Mucosa of descending colon (tissue), 3 donors: ENCODE measurements around the gene WDFY4. TPM values are rescaled to one million over a fixed set of nuclear protein-coding genes. Genes with fewer than 3 reads are reported as not detected.
A peak's percentile ranks its signal among the peaks of the same experiment; 100 is the strongest.

Source experiments
- ATAC-seq: fragments of 200-7000 bp; cut with Tn5 transposase; one replicate; pipeline ENCODE4 v1.9.1; 2020; ENCODE audit warnings: mild to moderate bottlenecking, moderate library complexity
- DNase-seq, 3 donors: peaks; one replicate each; pipeline ENCODE4 v3.0.0-alpha.2; 2020
- H3K36me3 ChIP-seq: fragments of 200-600 bp; one replicate; pipeline ENCODE4 v1.8.0; 2021; ENCODE audit warnings: low read depth, mild to moderate bottlenecking
- H3K4me1 ChIP-seq: fragments of 200-600 bp; one replicate; pipeline ENCODE4 v1.8.0; 2021; ENCODE audit warnings: low read depth, mild to moderate bottlenecking
- H3K4me3 ChIP-seq: fragments of 200-600 bp; one replicate; pipeline ENCODE4 v1.8.0; 2021; ENCODE audit warnings: mild to moderate bottlenecking
- H3K9me3 ChIP-seq: fragments of 200-600 bp; one replicate; pipeline ENCODE4 v1.8.0; 2021; ENCODE audit warnings: mild to moderate bottlenecking
- CTCF ChIP-seq: fragments of 200-600 bp; IDR thresholded peaks from one replicate; pipeline ENCODE4 v1.8.0; 2022; ENCODE audit warnings: antibody characterized with exemption, mild to moderate bottlenecking
- intact Hi-C, 2 donors: fragments of 100-400 bp; cut with DNase I in 1 of 2; cut with micrococcal nuclease in 1 of 2; formaldehyde crosslinking; loops; one replicate each; pipeline versions ENCODE4 v1.11.0 to v1.11.1; 2022; cut with DNase I, micrococcal nuclease
- total RNA-seq, 3 donors: library from RNA; stranded (reverse); fragmentation: NEBNext Ultra II Directional in 2 of 3; extraction: Animal tissue kit (Norgen Biotek cat#: 25700) in 2 of 3; gene quantifications; one replicate each; pipeline versions ENCODE4 v1.2.1 to v1.2.4, GENCODE V29; 2021 to 2023
- donor health status: DM: no; HTN: no; CAD: no; lungs with moderate emphysema.
- donor health status: DM: no; HTN: no; CAD: no.
- donor health status: DM: no; HTN: yes; CAD: no.

WDFY4 gene
- total RNA-seq, 3 donors from 2014 or later = 2.1 to 3.3 (median 2.2) TPM

- no peaks in the 10 kb centered on the region for H3K36me3 ChIP-seq
- no peak for TF ChIP-seq CTCF
- intact Hi-C loops = no loop called here
- DNase-seq = no peak
- H3K4me1 ChIP-seq = no peaks in the 10 kb centered on the region
- ATAC-seq = no peak
- H3K4me3 ChIP-seq = no peak overlapping the region
- no peaks in the 10 kb centered on the region for H3K9me3 ChIP-seq
Observed at GRCh38 chr10:48794074-48794473, 109.4 kb downstream of the WDFY4 start.

GRCh38 chr10:48796713-48797245 is 112.1 kb downstream of the WDFY4 start:
- ATAC-seq (no peak), DNase-seq (no peak)
- Histone ChIP-seq H3K36me3 (no peaks in the 10 kb centered on the region), H3K4me1 (no peaks in the 10 kb centered on the region), H3K9me3 (no peaks in the 10 kb centered on the region), H3K4me3 (no peak overlapping the region)
- intact Hi-C loops = no loop called here
- TF ChIP-seq CTCF = no peak

- DNase-seq (no peak), ATAC-seq (no peak)
- no peaks in the 10 kb centered on the region for H3K4me1 ChIP-seq
- no peaks in the 10 kb centered on the region for H3K9me3 ChIP-seq
- no peak overlapping the region for H3K4me3 ChIP-seq
- no peak for TF ChIP-seq CTCF
- intact Hi-C loops = no loop called here
- H3K36me3 ChIP-seq = no peaks in the 10 kb centered on the region
Observed at GRCh38 chr10:48797830-48798229, 113.2 kb downstream of the WDFY4 start.

- no peak overlapping the region for H3K4me3 ChIP-seq
- no peaks in the 10 kb centered on the region for H3K9me3 ChIP-seq
- peak; percentile 28 for ATAC-seq
- TF ChIP-seq CTCF = no peak
- DNase-seq = peak in 1 of 3 donors; percentile 11
- intact Hi-C loops = no loop called here
- no peaks in the 10 kb centered on the region for H3K36me3 ChIP-seq
- H3K4me1 ChIP-seq = no peaks in the 10 kb centered on the region
Observed at GRCh38 chr10:48798481-48799254, 114.0 kb downstream of the WDFY4 start.

GRCh38 chr10:48799341-48800006 is 114.8 kb downstream of the WDFY4 start:
- DNase-seq = no peak
- Histone ChIP-seq H3K4me1 (no peaks in the 10 kb centered on the region), H3K36me3 (no peaks in the 10 kb centered on the region), H3K9me3 (no peaks in the 10 kb centered on the region), H3K4me3 (no peak overlapping the region)
- intact Hi-C loops = no loop called here
- TF ChIP-seq CTCF = no peak
- ATAC-seq = peak; percentile 24
